ENCODE data around the gene CDK16.
A peak's percentile ranks its signal among the peaks of the same experiment; 100 is the strongest.

CDK16 gene

GRCh38 chrX:47191331-47191730 lies 27.1 kb upstream of the CDK16 start:
- Histone ChIP-seq H3K36me3 (ENCODE audit: insufficient read depth, low read length) (peaks cover 18% of the 10 kb centered on the region), H3K4me3 (ENCODE audit: low read length) (peak overlapping the region; percentile 50), H3K27me3 (ENCODE audit: insufficient read depth, low read length) (no peaks in the 10 kb centered on the region), H3K9me3 (ENCODE audit: low read length) (no peaks in the 10 kb centered on the region), H2AFZ (ENCODE audit: low read depth, low read length) (no peak overlapping the region), H3K4me1 (ENCODE audit: insufficient read depth, low read length) (peaks cover 22% of the 10 kb centered on the region)

GRCh38 chrX:47191806-47192401 lies 26.6 kb upstream of the CDK16 start:
- Histone ChIP-seq H3K9me3 (ENCODE audit: low read length) (no peaks in the 10 kb centered on the region), H2AFZ (ENCODE audit: low read depth, low read length) (no peak overlapping the region), H3K36me3 (ENCODE audit: insufficient read depth, low read length) (peaks cover 18% of the 10 kb centered on the region), H3K4me3 (ENCODE audit: low read length) (peak overlapping the region; percentile 50), H3K4me1 (ENCODE audit: insufficient read depth, low read length) (peaks cover 27% of the 10 kb centered on the region), H3K27me3 (ENCODE audit: insufficient read depth, low read length) (no peaks in the 10 kb centered on the region)

- H3K4me1 ChIP-seq (ENCODE audit: insufficient read depth, low read length), result peaks cover 34% of the 10 kb centered on the region
- H3K4me3 ChIP-seq (ENCODE audit: low read length), result peak within 1 kb of the TSS; percentile 80
- H3K9me3 ChIP-seq (ENCODE audit: low read length), result no peaks in the 10 kb centered on the region
- peaks cover 32% of the 10 kb centered on the region for H3K36me3 ChIP-seq (ENCODE audit: insufficient read depth, low read length)
- H2AFZ ChIP-seq (ENCODE audit: low read depth, low read length), result peak within 1 kb of the TSS; percentile 50
- H3K27me3 ChIP-seq (ENCODE audit: insufficient read depth, low read length), result no peaks in the 10 kb centered on the region
These were observed 24.8 kb upstream of the CDK16 start, which contains the start of gene UBA1 for GRCh38 chrX:47193475-47194193. Gene UBA1, plus strand, starts transcription at chrX:47193829. Its CDS starts 4,974 bp downstream, at chrX:47198803.

GRCh38 chrX:47194194-47194787 lies 24.2 kb upstream of the CDK16 start:
- H3K4me3 ChIP-seq (ENCODE audit: low read length), result peak overlapping the region; percentile 80
- peaks cover 39% of the 10 kb centered on the region for H3K36me3 ChIP-seq (ENCODE audit: insufficient read depth, low read length)
- H2AFZ ChIP-seq (ENCODE audit: low read depth, low read length), result peak overlapping the region; percentile 50
- no peaks in the 10 kb centered on the region for H3K27me3 ChIP-seq (ENCODE audit: insufficient read depth, low read length)
- peaks cover 34% of the 10 kb centered on the region for H3K4me1 ChIP-seq (ENCODE audit: insufficient read depth, low read length)
- no peaks in the 10 kb centered on the region for H3K9me3 ChIP-seq (ENCODE audit: low read length)

- Histone ChIP-seq H3K36me3 (ENCODE audit: insufficient read depth, low read length) (peaks cover 54% of the 10 kb centered on the region), H3K27me3 (ENCODE audit: insufficient read depth, low read length) (no peaks in the 10 kb centered on the region), H3K4me1 (ENCODE audit: insufficient read depth, low read length) (peaks cover 34% of the 10 kb centered on the region), H3K9me3 (ENCODE audit: low read length) (no peaks in the 10 kb centered on the region), H3K4me3 (ENCODE audit: low read length) (peak overlapping the region; percentile 5), H2AFZ (ENCODE audit: low read depth, low read length) (no peak overlapping the region)
These were observed 22.4 kb upstream of the CDK16 start for GRCh38 chrX:47196098-47196497.

- Histone ChIP-seq H3K27me3 (ENCODE audit: insufficient read depth, low read length) (no peaks in the 10 kb centered on the region), H3K9me3 (ENCODE audit: low read length) (no peaks in the 10 kb centered on the region), H2AFZ (ENCODE audit: low read depth, low read length) (no peak overlapping the region), H3K4me1 (ENCODE audit: insufficient read depth, low read length) (peaks cover 32% of the 10 kb centered on the region), H3K4me3 (ENCODE audit: low read length) (no peak overlapping the region), H3K36me3 (ENCODE audit: insufficient read depth, low read length) (peaks cover 68% of the 10 kb centered on the region)
These were observed 21.0 kb upstream of the CDK16 start for GRCh38 chrX:47197526-47197925.

GRCh38 chrX:47198026-47198686 lies 20.3 kb upstream of the CDK16 start:
- no peak overlapping the region for H3K4me3 ChIP-seq (ENCODE audit: low read length)
- no peaks in the 10 kb centered on the region for H3K9me3 ChIP-seq (ENCODE audit: low read length)
- no peak overlapping the region for H2AFZ ChIP-seq (ENCODE audit: low read depth, low read length)
- no peaks in the 10 kb centered on the region for H3K27me3 ChIP-seq (ENCODE audit: insufficient read depth, low read length)
- peaks cover 32% of the 10 kb centered on the region for H3K4me1 ChIP-seq (ENCODE audit: insufficient read depth, low read length)
- H3K36me3 ChIP-seq (ENCODE audit: insufficient read depth, low read length), result peaks cover 75% of the 10 kb centered on the region

- Histone ChIP-seq H3K36me3 (ENCODE audit: insufficient read depth, low read length) (peaks cover 79% of the 10 kb centered on the region), H2AFZ (ENCODE audit: low read depth, low read length) (no peak overlapping the region), H3K4me3 (ENCODE audit: low read length) (no peak overlapping the region), H3K9me3 (ENCODE audit: low read length) (no peaks in the 10 kb centered on the region), H3K4me1 (ENCODE audit: insufficient read depth, low read length) (peaks cover 32% of the 10 kb centered on the region), H3K27me3 (ENCODE audit: insufficient read depth, low read length) (no peaks in the 10 kb centered on the region)
These were observed 19.8 kb upstream of the CDK16 start for GRCh38 chrX:47198687-47199080.

- Histone ChIP-seq H2AFZ (ENCODE audit: low read depth, low read length) (no peak overlapping the region), H3K36me3 (ENCODE audit: insufficient read depth, low read length) (peaks cover 85% of the 10 kb centered on the region), H3K27me3 (ENCODE audit: insufficient read depth, low read length) (no peaks in the 10 kb centered on the region), H3K4me3 (ENCODE audit: low read length) (no peak overlapping the region), H3K4me1 (ENCODE audit: insufficient read depth, low read length) (peaks cover 30% of the 10 kb centered on the region), H3K9me3 (ENCODE audit: low read length) (no peaks in the 10 kb centered on the region)
These were observed 19.2 kb upstream of the CDK16 start for GRCh38 chrX:47199286-47199685.

- Histone ChIP-seq H3K27me3 (ENCODE audit: insufficient read depth, low read length) (no peaks in the 10 kb centered on the region), H3K4me1 (ENCODE audit: insufficient read depth, low read length) (peaks cover 20% of the 10 kb centered on the region), H2AFZ (ENCODE audit: low read depth, low read length) (no peak overlapping the region), H3K36me3 (ENCODE audit: insufficient read depth, low read length) (peaks cover 95% of the 10 kb centered on the region), H3K9me3 (ENCODE audit: low read length) (no peaks in the 10 kb centered on the region), H3K4me3 (ENCODE audit: low read length) (no peak overlapping the region)
These were observed 17.9 kb upstream of the CDK16 start for GRCh38 chrX:47200385-47201150.

GRCh38 chrX:47201345-47201944 lies 17.0 kb upstream of the CDK16 start:
- Histone ChIP-seq H2AFZ (ENCODE audit: low read depth, low read length) (no peak overlapping the region), H3K36me3 (ENCODE audit: insufficient read depth, low read length) (peaks cover 95% of the 10 kb centered on the region), H3K27me3 (ENCODE audit: insufficient read depth, low read length) (no peaks in the 10 kb centered on the region), H3K9me3 (ENCODE audit: low read length) (no peaks in the 10 kb centered on the region), H3K4me1 (ENCODE audit: insufficient read depth, low read length) (peaks cover 11% of the 10 kb centered on the region), H3K4me3 (ENCODE audit: low read length) (no peak overlapping the region)

GRCh38 chrX:47202316-47202715 lies 16.2 kb upstream of the CDK16 start:
- H3K27me3 ChIP-seq (ENCODE audit: insufficient read depth, low read length), result no peaks in the 10 kb centered on the region

More at GRCh38 chrX:47202316-47202715, 16.2 kb upstream of the CDK16 start:
- Histone ChIP-seq H3K9me3 (ENCODE audit: low read length) (no peaks in the 10 kb centered on the region), H3K4me1 (ENCODE audit: insufficient read depth, low read length) (peaks cover 4% of the 10 kb centered on the region), H3K4me3 (ENCODE audit: low read length) (no peak overlapping the region), H3K36me3 (ENCODE audit: insufficient read depth, low read length) (peaks cover 95% of the 10 kb centered on the region), H2AFZ (ENCODE audit: low read depth, low read length) (no peak overlapping the region)
